Measurements from ENCODE around the gene MLLT3.
"Not testable (repeated sequence)": the region's sequence is repeated elsewhere in the genome, so short reads cannot be mapped to it uniquely, and the experiment has no call there.

- not testable (repeated sequence) for TF ChIP-seq CTCF (IDR thresholded peaks at IDR 0.05; ENCODE audit: borderline replicate concordance, extremely low read depth, low read length, poor library complexity, severe bottlenecking); EZH2 (IDR thresholded peaks at IDR 0.05; ENCODE audit: borderline replicate concordance, low read depth, low read length, severe bottlenecking)
These were observed 39.2 kb downstream of the MLLT3 start for GRCh38 chr9:20583088-20583487.

All from DND-41 (cell line).